K562 (cell line): Measurements from ENCODE around the gene RGS5. TPM values are rescaled to one million over a fixed set of nuclear protein-coding genes. Genes with fewer than 3 reads are reported as not detected.

ENCODE experiments used
- ATAC-seq: fragments of 200-7000 bp; cut with Tn5 transposase; 3 replicates; pipeline ENCODE4 v1.9.1; 2020; ENCODE audit warnings: moderate library complexity
- BruUV-seq: library from RNA; stranded (reverse); fragments of 400-500 nt; replicated peaks from 2 replicates; lab custom pipeline; 2021; lab: Mats Ljungman, UMichigan
- CTCF ChIA-PET: fragments of 300-600 bp; formaldehyde crosslinking; extraction: SDS; loops from one replicate; lab custom pipeline; 2021; ENCODE audit warnings: low intra/inter-chr PET ratio; lab: Yijun Ruan, JAX
- POLR2A ChIA-PET: fragments of 300-600, 350-650 bp; sonication (Branson Sonifier 250); formaldehyde crosslinking; extraction: SDS; loops from one replicate; lab custom pipeline; 2021; ENCODE audit warnings: antibody characterized with exemption, inconsistent platforms; lab: Yijun Ruan, JAX
- DNase-seq, 4 experiments: peaks; one replicate each; pipeline versions ENCODE4 v3.0.0 to v3.0.0-alpha.2; 2011 to 2018; ENCODE audit warnings: low spot score in 3 of 4, mixed read lengths in 3 of 4; ENCODE audit errors: extremely low read depth in 1 of 4
- FAIRE-seq: peaks from 2 replicates; lab custom pipeline; 2011; peaks lifted over from hg19 to GRCh38; lab: Jason Lieb, UNC
- H2AFZ ChIP-seq: 2 replicates; pipeline ENCODE4 v1.6.0; 2011; ENCODE audit warnings: low read depth, low read length, control low read depth, inconsistent platforms
- H3K27ac ChIP-seq: fragments of 200-600 bp; 3 replicates; pipeline ENCODE4 v1.8.0; 2011; ENCODE audit warnings: low read depth, mild to moderate bottlenecking, control low read depth, inconsistent platforms, low read length, moderate library complexity, mixed read lengths; ENCODE audit errors: extremely low read depth
- H3K27me3 ChIP-seq, 2 experiments: fragments of 300-600 bp in 1 of 2; 2 replicates in 1 of 2; 3 replicates in 1 of 2; pipeline versions ENCODE4 v1.6.0 to v1.8.0; 2011; ENCODE audit warnings: inconsistent platforms in 2 of 2, low read length in 2 of 2, mild to moderate bottlenecking in 1 of 2, mixed read lengths in 1 of 2, moderate library complexity in 1 of 2; ENCODE audit not compliant: control insufficient read depth in 2 of 2, insufficient read depth in 2 of 2
- H3K36me3 ChIP-seq: fragments of 300-600 bp; 3 replicates; pipeline ENCODE4 v1.8.0; 2011; ENCODE audit warnings: mild to moderate bottlenecking, low read length, inconsistent platforms; ENCODE audit not compliant: control insufficient read depth, insufficient read depth
- H3K4me1 ChIP-seq, 2 experiments: fragments of 200-600 bp in 1 of 2; replicated peaks in 1 of 2; 2 replicates in 1 of 2; 3 replicates in 1 of 2; pipeline versions ENCODE4 v1.5.1 to v1.8.0; 2011; ENCODE audit warnings: inconsistent platforms in 2 of 2, low read length in 2 of 2, mild to moderate bottlenecking in 1 of 2, mixed read lengths in 1 of 2, moderate library complexity in 1 of 2; ENCODE audit not compliant: control insufficient read depth in 2 of 2, insufficient read depth in 2 of 2
- H3K4me2 ChIP-seq: 2 replicates; pipeline ENCODE4 v1.6.1; 2011; ENCODE audit warnings: low read length, control low read depth, inconsistent platforms, mixed read lengths; ENCODE audit not compliant: insufficient read depth
- H3K4me3 ChIP-seq: fragments of 200-600 bp; sonication (generic), shearing (Covaris generic); 2 replicates; pipeline ENCODE4 v1.5.1; 2016; ENCODE audit warnings: control low read depth, inconsistent platforms
- H3K79me2 ChIP-seq: fragments of 200-600 bp; 3 replicates; pipeline ENCODE4 v1.8.0; 2011; ENCODE audit warnings: low read length, inconsistent platforms; ENCODE audit not compliant: control insufficient read depth, insufficient read depth
- H3K9ac ChIP-seq, 2 experiments: 2 replicates each; pipeline versions ENCODE4 v1.6.0 to v1.6.1; 2011; ENCODE audit warnings: low read depth in 2 of 2, low read length in 2 of 2, control low read depth in 1 of 2, inconsistent platforms in 1 of 2, mild to moderate bottlenecking in 1 of 2, mixed read lengths in 1 of 2; ENCODE audit not compliant: insufficient read depth in 1 of 2
- H3K9me1 ChIP-seq: one replicate; pipeline ENCODE4 v1.6.0; 2011; ENCODE audit warnings: inconsistent platforms, mild to moderate bottlenecking, low read length, moderate library complexity; ENCODE audit not compliant: control insufficient read depth, insufficient read depth
- H3K9me3 ChIP-seq: replicated peaks from 2 replicates; pipeline ENCODE4 v1.5.1; 2011; ENCODE audit warnings: low read depth, low read length, inconsistent platforms; ENCODE audit not compliant: control insufficient read depth, insufficient read depth
- H4K20me1 ChIP-seq: replicated peaks from 2 replicates; pipeline ENCODE4 v1.6.1; 2011; ENCODE audit warnings: low read length, inconsistent platforms, mixed read lengths; ENCODE audit not compliant: control insufficient read depth, insufficient read depth
- CBFA2T2 ChIP-seq: fragments of 450-650 bp; conservative IDR thresholded peaks from 2 replicates; pipeline ENCODE4 v1.6.1; 2017; ENCODE audit warnings: mild to moderate bottlenecking
- CHD4 ChIP-seq: fragments of 200-600 bp; sonication (generic); IDR thresholded peaks from 3 replicates; pipeline ENCODE4 v1.6.1; 2012; ENCODE audit warnings: low read depth, mild to moderate bottlenecking, mixed read lengths, low read length, inconsistent platforms; ENCODE audit not compliant: insufficient read depth, insufficient replicate concordance, poor library complexity, severe bottlenecking
- HMG20A ChIP-seq: fragments of 450-650 bp; formaldehyde crosslinking; conservative IDR thresholded peaks from 2 replicates; pipeline ENCODE4 v1.4.0; 2020; ENCODE audit warnings: mild to moderate bottlenecking, mixed read lengths
- KAT7 ChIP-seq: sonication (generic); formaldehyde crosslinking; IDR thresholded peaks from 2 replicates; pipeline ENCODE4 v1.8.0; 2022; ENCODE audit warnings: missing genetic modification reagents, mild to moderate bottlenecking, borderline replicate concordance
- MED1 ChIP-seq: sonication (generic); formaldehyde crosslinking; IDR thresholded peaks from 2 replicates; pipeline ENCODE4 v1.8.1; 2023; ENCODE audit warnings: missing genetic modification reagents, borderline replicate concordance
- NCOA2 ChIP-seq, 2 experiments: fragments of 450-650 bp; IDR thresholded peaks; 2 replicates each; pipeline ENCODE4 v1.6.1; 2018; ENCODE audit warnings: mild to moderate bottlenecking in 2 of 2, moderate library complexity in 1 of 2; ENCODE audit not compliant: partially characterized antibody in 2 of 2
- NFYB ChIP-seq: IDR thresholded peaks from 2 replicates; pipeline ENCODE4 v1.6.1; 2011; ENCODE audit warnings: mild to moderate bottlenecking, moderate library complexity; ENCODE audit not compliant: insufficient read length; ENCODE audit errors: extremely low read depth
- SNIP1 ChIP-seq: fragments of 450-650 bp; IDR thresholded peaks from 2 replicates; pipeline ENCODE4 v1.7.1; 2017; ENCODE audit warnings: low read depth, mild to moderate bottlenecking
- SUPT5H ChIP-seq: fragments of 450-650 bp; IDR thresholded peaks from 2 replicates; pipeline ENCODE4 v1.6.1; 2016
- ZNF217 ChIP-seq: sonication (generic); formaldehyde crosslinking; IDR thresholded peaks from 2 replicates; pipeline ENCODE4 v1.8.0; 2022; ENCODE audit warnings: mild to moderate bottlenecking, missing genetic modification reagents
- WGBS: fragments of 100-300 bp; shearing (Covaris generic); methylation state at CpG from one replicate; pipeline ENCODE4 v1.1.6; 2016; ENCODE audit warnings: low coverage, mixed read lengths; ENCODE audit not compliant: insufficient coverage; ENCODE audit errors: missing lambda C conversion rate; 5-methylcytosine and 5-hydroxymethylcytosine counted together
- in situ Hi-C: fragments of 300-500 bp; cut with MboI; formaldehyde crosslinking; loops from 4 replicates; pipeline ENCODE4 v1.15.0; 2018; ENCODE audit warnings: inconsistent platforms, mixed read lengths
- intact Hi-C: fragments of 100-400 bp; cut with micrococcal nuclease; formaldehyde crosslinking; loops from 2 replicates; pipeline ENCODE4 v1.14.2; 2022
- polyA plus RNA-seq, 8 experiments: library from polyadenylated mRNA; depleted of rRNA in 4 of 8; stranded (reverse) in 5 of 8; unstranded in 3 of 8; fragments of >200 nt; fragmentation: Nextera tagmentation in 2 of 8; fragmentation: Illumina TruSeq in 1 of 8; extraction: Ambion mirVana in 2 of 8; extraction: Trizol in 1 of 8; gene quantifications; 2 replicates each; pipeline versions ENCODE4 v1.2.1 to v1.2.3, GENCODE V29; 2011 to 2014; ENCODE audit warnings: inconsistent platforms in 1 of 8, missing spikeins in 1 of 8
- total RNA-seq, 7 experiments: library from RNA; depleted of rRNA in 6 of 7; stranded (reverse); fragments of >200 nt in 6 of 7; fragmentation: Illumina TruSeq in 2 of 7; extraction: Trizol in 2 of 7; gene quantifications; 2 replicates each; pipeline versions ENCODE4 v1.2.1 to v1.2.3, GENCODE V29; 2011 to 2021; ENCODE audit warnings: low replicate concordance in 1 of 7
- TF ChIP-seq, protein P1 (sequence below), 2 experiments: fragments of 450-650 bp in 1 of 2; sonication (generic) in 1 of 2; formaldehyde crosslinking; conservative IDR thresholded peaks; 2 replicates each; pipeline versions ENCODE4 v1.4.0 to v1.8.1; 2020 to 2022; ENCODE audit warnings: mild to moderate bottlenecking in 1 of 2, missing genetic modification reagents in 1 of 2
- TF ChIP-seq, protein P2 (sequence below): fragments of 250-450 bp; sonication (Bioruptor Pico); IDR thresholded peaks from 2 replicates; pipeline ENCODE4 v1.6.1; 2021; ENCODE audit warnings: mild to moderate bottlenecking
- TF ChIP-seq, protein P3 (sequence below): sonication (generic); formaldehyde crosslinking; IDR thresholded peaks from 2 replicates; pipeline ENCODE4 v1.8.0; 2022; ENCODE audit warnings: mild to moderate bottlenecking, missing genetic modification reagents
- TF ChIP-seq, protein P4 (sequence below), 2 experiments: fragments of 450-650 bp in 1 of 2; IDR thresholded peaks; 2 replicates each; pipeline ENCODE4 v1.6.1; 2011 to 2017; ENCODE audit warnings: low read depth in 2 of 2, antibody characterized with exemption in 1 of 2, borderline replicate concordance in 1 of 2, low read length in 1 of 2, mild to moderate bottlenecking in 1 of 2, mixed read lengths in 1 of 2; ENCODE audit not compliant: control insufficient read depth in 1 of 2

The RGS5 gene
- total and polyA plus RNA-seq, 9 of the 15 experiments (the other 6 are each of a cell fraction or from before 2014, with no cell fraction given): 0.71 to 5.3 (median 2.4) TPM

DNA sequence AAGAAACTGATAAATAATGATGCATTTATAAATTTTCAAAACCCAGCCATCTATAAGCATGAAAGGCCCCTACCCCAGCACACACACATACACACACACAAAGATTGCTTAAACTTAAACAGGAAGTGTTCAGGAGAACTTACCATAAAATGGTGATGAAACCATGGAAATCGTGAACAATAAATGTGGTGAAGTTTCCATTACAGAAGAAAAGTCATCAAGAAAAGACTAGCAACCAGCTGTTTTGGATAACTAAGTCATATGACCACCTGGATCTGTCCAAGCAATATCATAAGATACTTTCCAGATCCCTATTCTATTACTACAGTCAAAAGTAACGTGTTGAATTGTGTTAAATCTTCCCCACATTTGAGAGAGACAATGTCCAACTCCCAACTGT, 24.1 kb downstream of the RGS5 start (continued):
- no peak for TF ChIP-seq CBFA2T2
- no peak for TF ChIP-seq ZNF217

DNA sequence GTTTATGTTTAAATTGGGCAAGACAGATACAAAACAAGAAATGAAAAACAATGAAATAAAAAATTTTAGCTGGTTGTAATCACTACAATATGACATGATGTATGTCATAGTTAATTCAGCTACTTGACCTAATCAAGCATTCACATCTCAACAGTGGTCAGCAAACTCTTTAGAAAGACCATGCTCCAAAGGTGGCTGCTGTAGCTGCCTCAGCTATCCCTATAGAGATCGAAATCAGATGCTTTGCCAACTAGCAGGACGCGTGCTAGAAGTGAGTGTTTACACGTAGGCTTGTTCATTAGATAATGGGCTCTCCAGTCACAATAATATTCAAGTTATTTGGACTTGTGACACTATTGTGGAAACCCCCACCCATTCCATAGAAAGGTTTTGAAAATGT, 25.9 kb downstream of the RGS5 start:
- BruUV-seq: no TSS peak
- Histone ChIP-seq H3K9ac (no peak overlapping the region), H3K4me3 (no peak overlapping the region), H2AFZ (no peak overlapping the region), H3K9me3 (no peaks in the 10 kb centered on the region), H3K79me2 (no peaks in the 10 kb centered on the region), H3K27ac (no peak overlapping the region), H3K4me2 (no peak overlapping the region), H3K9me1 (no peaks in the 10 kb centered on the region), H3K4me1 (no peaks in the 10 kb centered on the region), H4K20me1 (no peaks in the 10 kb centered on the region), H3K27me3 (peaks cover 6 to 8% of the 10 kb centered on the region in 2 experiments; a peak in 1 of 5 replicates), H3K36me3 (no peaks in the 10 kb centered on the region)
- in situ Hi-C loops (no loop called here), intact Hi-C loops (loop anchor here (10.0 kb wide), 1 partner anchor 1122 kb away; no protein-coding TSS in a partner anchor)
- DNase-seq (no peak), FAIRE-seq (no peak), ATAC-seq (no peak)
- 0% methylated on average over 4 of the region's 4 CpGs for WGBS
- ChIA-PET CTCF (interaction anchor here (3.6 kb wide), 1 partner anchor 328 kb away, joined by 18 read pairs; no protein-coding TSS in a partner anchor), POLR2A (no interaction called here)
- TF ChIP-seq, protein P1, sequence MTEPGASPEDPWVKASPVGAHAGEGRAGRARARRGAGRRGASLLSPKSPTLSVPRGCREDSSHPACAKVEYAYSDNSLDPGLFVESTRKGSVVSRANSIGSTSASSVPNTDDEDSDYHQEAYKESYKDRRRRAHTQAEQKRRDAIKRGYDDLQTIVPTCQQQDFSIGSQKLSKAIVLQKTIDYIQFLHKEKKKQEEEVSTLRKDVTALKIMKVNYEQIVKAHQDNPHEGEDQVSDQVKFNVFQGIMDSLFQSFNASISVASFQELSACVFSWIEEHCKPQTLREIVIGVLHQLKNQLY (CRISPR knock-in tag; conservative IDR thresholded peaks at IDR 0.05): no peak
- no peak for TF ChIP-seq MED1 (CRISPR knock-in tag)
- TF ChIP-seq NFYB: no peak
- TF ChIP-seq, protein P2, sequence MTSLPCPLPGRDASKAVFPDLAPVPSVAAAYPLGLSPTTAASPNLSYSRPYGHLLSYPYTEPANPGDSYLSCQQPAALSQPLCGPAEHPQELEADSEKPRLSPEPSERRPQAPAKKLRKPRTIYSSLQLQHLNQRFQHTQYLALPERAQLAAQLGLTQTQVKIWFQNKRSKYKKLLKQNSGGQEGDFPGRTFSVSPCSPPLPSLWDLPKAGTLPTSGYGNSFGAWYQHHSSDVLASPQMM: no peak
- TF ChIP-seq, protein P3, sequence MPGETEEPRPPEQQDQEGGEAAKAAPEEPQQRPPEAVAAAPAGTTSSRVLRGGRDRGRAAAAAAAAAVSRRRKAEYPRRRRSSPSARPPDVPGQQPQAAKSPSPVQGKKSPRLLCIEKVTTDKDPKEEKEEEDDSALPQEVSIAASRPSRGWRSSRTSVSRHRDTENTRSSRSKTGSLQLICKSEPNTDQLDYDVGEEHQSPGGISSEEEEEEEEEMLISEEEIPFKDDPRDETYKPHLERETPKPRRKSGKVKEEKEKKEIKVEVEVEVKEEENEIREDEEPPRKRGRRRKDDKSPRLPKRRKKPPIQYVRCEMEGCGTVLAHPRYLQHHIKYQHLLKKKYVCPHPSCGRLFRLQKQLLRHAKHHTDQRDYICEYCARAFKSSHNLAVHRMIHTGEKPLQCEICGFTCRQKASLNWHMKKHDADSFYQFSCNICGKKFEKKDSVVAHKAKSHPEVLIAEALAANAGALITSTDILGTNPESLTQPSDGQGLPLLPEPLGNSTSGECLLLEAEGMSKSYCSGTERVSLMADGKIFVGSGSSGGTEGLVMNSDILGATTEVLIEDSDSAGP: no peak
- no peak for TF ChIP-seq KAT7 (CRISPR knock-in tag)
- TF ChIP-seq SNIP1: no peak
- TF ChIP-seq NCOA2 (IDR thresholded peaks at IDR 0.05; ENCODE audit: partially characterized antibody in 2 of 2): no peak
- no peak for TF ChIP-seq SUPT5H
- TF ChIP-seq, protein P4, sequence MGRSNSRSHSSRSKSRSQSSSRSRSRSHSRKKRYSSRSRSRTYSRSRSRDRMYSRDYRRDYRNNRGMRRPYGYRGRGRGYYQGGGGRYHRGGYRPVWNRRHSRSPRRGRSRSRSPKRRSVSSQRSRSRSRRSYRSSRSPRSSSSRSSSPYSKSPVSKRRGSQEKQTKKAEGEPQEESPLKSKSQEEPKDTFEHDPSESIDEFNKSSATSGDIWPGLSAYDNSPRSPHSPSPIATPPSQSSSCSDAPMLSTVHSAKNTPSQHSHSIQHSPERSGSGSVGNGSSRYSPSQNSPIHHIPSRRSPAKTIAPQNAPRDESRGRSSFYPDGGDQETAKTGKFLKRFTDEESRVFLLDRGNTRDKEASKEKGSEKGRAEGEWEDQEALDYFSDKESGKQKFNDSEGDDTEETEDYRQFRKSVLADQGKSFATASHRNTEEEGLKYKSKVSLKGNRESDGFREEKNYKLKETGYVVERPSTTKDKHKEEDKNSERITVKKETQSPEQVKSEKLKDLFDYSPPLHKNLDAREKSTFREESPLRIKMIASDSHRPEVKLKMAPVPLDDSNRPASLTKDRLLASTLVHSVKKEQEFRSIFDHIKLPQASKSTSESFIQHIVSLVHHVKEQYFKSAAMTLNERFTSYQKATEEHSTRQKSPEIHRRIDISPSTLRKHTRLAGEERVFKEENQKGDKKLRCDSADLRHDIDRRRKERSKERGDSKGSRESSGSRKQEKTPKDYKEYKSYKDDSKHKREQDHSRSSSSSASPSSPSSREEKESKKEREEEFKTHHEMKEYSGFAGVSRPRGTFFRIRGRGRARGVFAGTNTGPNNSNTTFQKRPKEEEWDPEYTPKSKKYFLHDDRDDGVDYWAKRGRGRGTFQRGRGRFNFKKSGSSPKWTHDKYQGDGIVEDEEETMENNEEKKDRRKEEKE (IDR thresholded peaks at IDR 0.05; ENCODE audit: borderline replicate concordance in 1 of 2, control insufficient read depth in 1 of 2, low read depth in 2 of 2, low read length in 1 of 2): no peak
- TF ChIP-seq CHD4: no peak
- no peak for TF ChIP-seq HMG20A
